Nephron progenitor cell (in vitro differentiated cells): ENCODE results near the gene CCSER2.

ENCODE experiments used
- DNase-seq: peaks from one replicate; pipeline ENCODE4 v3.0.0; 2021
- H3K27ac Mint-ChIP-seq: 2 replicates; pipeline ENCODE4 v1.8.0; 2021; ENCODE audit warnings: mild to moderate bottlenecking, moderate library complexity, mixed read lengths
- H3K27me3 Mint-ChIP-seq: 2 replicates; pipeline ENCODE4 v1.8.0; 2021; ENCODE audit warnings: mild to moderate bottlenecking, low read depth, mixed read lengths; ENCODE audit not compliant: poor library complexity
- H3K36me3 Mint-ChIP-seq: 2 replicates; pipeline ENCODE4 v1.8.0; 2021; ENCODE audit warnings: low read depth, mixed read lengths
- H3K4me1 Mint-ChIP-seq: 2 replicates; pipeline ENCODE4 v1.8.0; 2021; ENCODE audit warnings: mixed read lengths
- H3K4me3 Mint-ChIP-seq: 2 replicates; pipeline ENCODE4 v1.8.0; 2021; ENCODE audit warnings: mild to moderate bottlenecking, moderate library complexity, mixed read lengths
- H3K9me3 Mint-ChIP-seq: 2 replicates; pipeline ENCODE4 v1.8.0; 2021; ENCODE audit warnings: mild to moderate bottlenecking, moderate library complexity, mixed read lengths
- CTCF ChIP-seq: fragments of 200-600 bp; sonication (generic); IDR thresholded peaks from 2 replicates; pipeline ENCODE4 v1.5.0; 2021; ENCODE audit warnings: antibody characterized with exemption

Gene CCSER2

GRCh38 chr10:84308481-84309304, 19.7 kb upstream of the CCSER2 start:
- Mint-ChIP-seq H3K4me3 (no peak overlapping the region), H3K4me1 (no peaks in the 10 kb centered on the region), H3K36me3 (no peaks in the 10 kb centered on the region), H3K27me3 (peaks cover 4% of the 10 kb centered on the region), H3K27ac (no peak overlapping the region), H3K9me3 (peaks cover 4% of the 10 kb centered on the region)
- no peak for DNase-seq
- no peak for TF ChIP-seq CTCF

DNA sequence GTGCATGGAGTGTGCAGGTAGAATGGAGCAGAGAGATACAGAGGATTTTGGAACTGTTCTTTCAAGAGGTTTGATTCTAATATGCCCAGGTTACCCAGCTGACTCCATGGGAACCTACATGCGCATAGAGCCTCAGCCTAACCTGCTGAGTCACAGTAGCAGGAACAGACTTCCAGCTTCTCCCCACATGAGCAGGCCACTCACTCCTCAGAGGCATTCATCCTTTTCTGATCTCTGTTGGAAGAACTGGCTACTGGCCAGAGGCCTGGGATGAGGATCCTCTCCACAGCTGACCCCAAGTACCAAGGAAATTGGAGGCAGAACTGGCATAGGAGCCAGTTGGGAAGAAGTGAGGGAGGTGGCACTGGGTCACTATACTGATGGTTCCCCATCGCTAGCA, 17.9 kb upstream of the CCSER2 start:
- Mint-ChIP-seq H3K36me3 (no peaks in the 10 kb centered on the region), H3K27ac (no peak overlapping the region), H3K4me3 (no peak overlapping the region), H3K4me1 (no peaks in the 10 kb centered on the region), H3K27me3 (peaks cover 3% of the 10 kb centered on the region), H3K9me3 (peaks cover 4% of the 10 kb centered on the region)
- no peak for TF ChIP-seq CTCF
- no peak for DNase-seq

DNA sequence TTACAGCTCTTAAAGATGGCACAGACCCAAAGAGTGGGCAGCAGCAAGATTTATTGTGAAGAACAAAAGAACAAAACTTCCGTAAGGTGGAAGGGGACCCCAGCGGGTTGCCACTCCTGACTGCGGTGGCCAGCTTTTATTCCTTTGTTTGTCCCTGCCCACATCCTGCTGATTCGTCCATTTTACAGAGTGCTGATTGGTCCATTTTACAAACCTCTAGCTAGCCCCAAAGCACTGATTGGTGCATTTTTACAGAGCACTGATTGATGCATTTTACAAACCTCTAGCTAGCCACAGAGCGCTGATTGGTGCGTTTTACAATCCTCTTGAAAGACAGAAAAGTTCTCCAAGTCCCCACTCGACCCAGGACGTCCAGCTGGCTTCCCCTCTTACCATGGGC, 16.8 kb upstream of the CCSER2 start:
- TF ChIP-seq CTCF, result no peak
- Mint-ChIP-seq H3K36me3 (no peaks in the 10 kb centered on the region), H3K9me3 (peaks cover 4% of the 10 kb centered on the region), H3K27ac (no peak overlapping the region), H3K4me3 (no peak overlapping the region), H3K27me3 (peaks cover 2% of the 10 kb centered on the region), H3K4me1 (no peaks in the 10 kb centered on the region)
- no peak for DNase-seq

DNA sequence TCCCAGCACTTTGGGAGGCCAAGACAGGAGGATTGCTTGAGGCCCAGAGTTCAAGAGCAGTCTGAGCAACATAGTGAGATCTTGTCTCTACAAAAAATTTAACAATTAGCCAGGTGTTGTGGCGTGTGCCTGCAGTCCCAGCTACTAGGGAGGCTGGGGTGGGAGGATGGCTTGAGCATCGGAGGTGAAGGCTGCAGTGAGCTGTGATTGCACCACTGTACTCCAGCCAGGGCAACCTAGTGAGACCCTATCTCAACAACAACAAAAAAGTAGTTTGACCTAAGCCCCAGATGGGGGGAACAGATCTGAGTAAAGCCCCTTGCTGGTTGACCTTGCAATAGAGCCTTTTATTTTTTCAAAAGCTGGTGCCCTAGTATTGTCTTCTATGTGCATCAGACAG, 15.6 kb upstream of the CCSER2 start:
- no peak for TF ChIP-seq CTCF
- H3K9me3 Mint-ChIP-seq, result peaks cover 4% of the 10 kb centered on the region
- no peaks in the 10 kb centered on the region for H3K4me1 Mint-ChIP-seq
- H3K27ac Mint-ChIP-seq, result no peak overlapping the region
- DNase-seq, result no peak
- no peak overlapping the region for H3K4me3 Mint-ChIP-seq
- H3K36me3 Mint-ChIP-seq, result no peaks in the 10 kb centered on the region
- peaks cover 2% of the 10 kb centered on the region for H3K27me3 Mint-ChIP-seq

GRCh38 chr10:84314275-84314674, 14.1 kb upstream of the CCSER2 start:
- Mint-ChIP-seq H3K27ac (no peak overlapping the region), H3K9me3 (peaks cover 4% of the 10 kb centered on the region), H3K4me1 (no peaks in the 10 kb centered on the region), H3K36me3 (no peaks in the 10 kb centered on the region), H3K27me3 (peaks cover 2% of the 10 kb centered on the region), H3K4me3 (no peak overlapping the region)
- no peak for DNase-seq
- TF ChIP-seq CTCF, result no peak

DNA sequence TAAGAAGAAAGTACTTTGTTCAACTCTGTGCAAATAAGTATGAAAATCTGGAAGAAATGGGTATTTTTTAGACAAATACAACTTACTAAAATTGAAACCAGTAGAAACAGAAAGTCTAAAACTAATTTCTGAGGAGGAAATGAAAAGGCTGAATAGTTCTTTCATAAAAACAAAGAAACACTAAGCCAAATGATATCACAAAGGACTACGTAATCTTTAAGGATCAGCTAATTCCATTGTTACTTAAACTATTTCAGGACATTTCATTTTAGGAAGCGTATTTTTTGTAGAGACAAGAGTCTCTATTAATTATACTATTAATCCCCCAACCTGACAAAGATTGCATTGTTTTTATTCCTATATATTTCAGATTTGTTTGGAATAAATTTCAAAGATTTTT, 11.2 kb upstream of the CCSER2 start:
- Mint-ChIP-seq H3K4me3 (no peak overlapping the region), H3K9me3 (no peaks in the 10 kb centered on the region), H3K4me1 (peaks cover 4% of the 10 kb centered on the region), H3K27ac (no peak overlapping the region), H3K36me3 (no peaks in the 10 kb centered on the region), H3K27me3 (peaks cover 2% of the 10 kb centered on the region)
- DNase-seq, result no peak
- TF ChIP-seq CTCF, result no peak
